Omental fat pad (tissue), 4 donors: ENCODE data around the gene PPCDC. TPM values are rescaled to one million over a fixed set of nuclear protein-coding genes. Genes with fewer than 3 reads are reported as not detected.

ENCODE experiments used
- ATAC-seq: fragments of 150-250 bp; one replicate; pipeline ENCODE4 v1.9.1; 2016; ENCODE audit warnings: mild to moderate bottlenecking, moderate library complexity; ENCODE audit not compliant: low FRiP score
- DNase-seq: peaks from one replicate; pipeline ENCODE4 v3.0.0-alpha.2; 2019; ENCODE audit warnings: low spot score
- CTCF ChIP-seq, 3 donors: fragments of 450-650 bp; IDR thresholded peaks; one replicate each; pipeline ENCODE4 v1.5.1; 2016 to 2017; ENCODE audit warnings: antibody characterized with exemption in 3 of 3, mild to moderate bottlenecking in 3 of 3, moderate library complexity in 2 of 3
- total RNA-seq, 4 donors: library from RNA; depleted of rRNA; stranded (reverse); fragments of >200 nt; gene quantifications; one replicate each; pipeline ENCODE4 v1.1.0, GENCODE V29; 2016

PPCDC gene, protein sequence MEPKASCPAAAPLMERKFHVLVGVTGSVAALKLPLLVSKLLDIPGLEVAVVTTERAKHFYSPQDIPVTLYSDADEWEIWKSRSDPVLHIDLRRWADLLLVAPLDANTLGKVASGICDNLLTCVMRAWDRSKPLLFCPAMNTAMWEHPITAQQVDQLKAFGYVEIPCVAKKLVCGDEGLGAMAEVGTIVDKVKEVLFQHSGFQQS
- 10 to 100 TPM in 3 of 4 donors, 1 to 10 TPM in 1; 9.7 to 21.5 (median 13.6) TPM for total RNA-seq

DNA sequence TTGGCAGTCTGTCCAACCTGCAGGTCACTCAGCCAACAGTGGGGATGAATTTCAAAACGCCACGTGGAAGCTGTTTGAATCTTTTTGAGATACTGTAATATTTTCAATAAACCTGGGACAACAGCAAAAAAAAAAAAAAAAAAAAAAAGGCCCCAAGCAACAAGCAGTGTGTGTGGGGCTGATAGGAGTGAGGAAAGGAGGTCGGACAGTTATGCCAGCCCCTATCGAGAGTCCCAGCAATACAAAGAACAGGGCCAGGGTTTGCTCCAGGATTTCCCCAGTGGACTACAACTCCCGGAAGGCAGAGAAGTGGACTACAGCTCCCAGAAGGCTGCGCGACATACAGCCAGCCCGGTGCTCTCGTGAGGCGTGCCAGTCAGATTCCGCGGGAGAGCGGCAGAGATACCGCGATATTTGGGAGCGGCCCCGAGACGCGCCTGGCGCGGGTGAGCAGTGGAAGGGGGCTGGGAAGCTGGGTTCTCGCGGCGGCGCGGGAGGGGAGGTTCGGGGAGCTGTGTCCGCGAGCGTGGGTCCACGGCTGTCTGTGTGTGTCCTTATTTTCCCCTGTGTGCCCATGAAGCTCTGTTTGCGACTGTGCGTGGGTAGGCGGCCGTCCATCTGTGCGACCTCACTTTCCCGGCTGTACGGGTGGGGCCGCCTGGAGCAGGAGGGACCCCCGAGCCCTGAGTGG is at the start of gene PPCDC:
Gene PPCDC, plus strand, starts transcription at position 410 of the 691 bp plus-strand sequence. CDS start 4,729 bp downstream, outside the sequence.
- TF ChIP-seq CTCF (IDR thresholded peaks at IDR 0.05) = no peak
- DNase-seq = peak; percentile 91
- peak; percentile 93 for ATAC-seq

DNA sequence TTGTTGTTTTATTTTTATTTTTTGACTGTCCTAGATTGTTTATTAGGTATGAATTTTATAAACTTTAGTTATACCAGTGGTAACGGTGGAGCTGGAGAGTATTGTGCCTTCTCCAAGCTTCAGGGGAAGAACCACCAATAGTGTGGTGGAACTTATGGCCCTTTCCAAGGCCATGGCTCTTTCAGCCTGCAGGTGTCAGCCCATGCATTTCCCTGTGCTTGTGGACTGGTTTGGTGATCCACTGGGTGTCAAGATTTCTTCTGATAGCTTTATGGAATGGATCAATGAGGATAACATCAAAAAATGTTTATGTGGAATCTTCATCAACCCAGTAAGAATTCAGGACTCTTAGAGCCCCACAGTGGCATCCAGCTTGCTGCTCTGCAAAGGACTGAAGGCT is 47.2 kb upstream of the PPCDC start:
- ATAC-seq = no peak
- TF ChIP-seq CTCF (IDR thresholded peaks at IDR 0.05) = no peak
- DNase-seq = no peak

- no peak for ATAC-seq
- no peak for TF ChIP-seq CTCF (IDR thresholded peaks at IDR 0.05)
- no peak for DNase-seq
Measured at GRCh38 chr15:74977599-74977998, 45.8 kb upstream of the PPCDC start.

GRCh38 chr15:74978077-74978476 is 45.3 kb upstream of the PPCDC start:
- DNase-seq (no peak), ATAC-seq (no peak)
- TF ChIP-seq CTCF (IDR thresholded peaks at IDR 0.05) = no peak

- no peak for DNase-seq
- no peak for ATAC-seq
- TF ChIP-seq CTCF (IDR thresholded peaks at IDR 0.05) = no peak
Measured at GRCh38 chr15:74978503-74978902, 44.9 kb upstream of the PPCDC start.

- TF ChIP-seq CTCF (IDR thresholded peaks at IDR 0.05) = no peak
- DNase-seq (no peak), ATAC-seq (no peak)
Measured at GRCh38 chr15:74982183-74982582, 41.2 kb upstream of the PPCDC start.

- no peak for DNase-seq
- no peak for ATAC-seq
- TF ChIP-seq CTCF (IDR thresholded peaks at IDR 0.05) = no peak
Measured at GRCh38 chr15:74983725-74984231, 39.6 kb upstream of the PPCDC start.
